ENCODE data around the gene ITGB5. TPM values are rescaled to one million over a fixed set of nuclear protein-coding genes. Genes with fewer than 3 reads are reported as not detected.

Gene ITGB5
- total RNA-seq, 1 experiment from 2014 or later, result 132 TPM

DNA sequence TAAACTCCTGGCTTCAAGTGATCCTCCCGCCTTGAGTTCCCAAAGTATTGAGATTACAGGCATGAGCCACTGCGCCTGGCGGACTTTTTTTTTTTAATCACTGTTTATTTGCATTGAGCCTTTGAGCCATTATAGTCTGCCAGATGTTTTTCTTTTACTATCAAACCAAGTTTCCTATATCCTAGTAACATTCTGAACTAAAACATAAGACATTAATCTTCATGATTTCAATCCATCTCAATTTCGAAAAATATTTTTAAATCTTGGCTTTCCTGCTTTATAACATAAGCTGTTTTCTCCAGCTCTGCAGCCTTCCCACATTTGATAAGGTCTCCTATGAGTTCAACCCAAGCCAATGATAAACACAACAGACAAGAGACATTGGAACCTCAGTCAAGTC, 81.5 kb downstream of the ITGB5 start:
- Histone ChIP-seq H3K4me3 (ENCODE audit: low read depth, low read length) (no peak overlapping the region), H3K4me1 (no peaks in the 10 kb centered on the region), H3K9me3 (no peaks in the 10 kb centered on the region), H3K36me3 (ENCODE audit: control insufficient read depth, insufficient read depth, low read length) (no peaks in the 10 kb centered on the region; the same call in 1 of the 2 replicates), H3K27me3 (replicated peaks; ENCODE audit: control insufficient read depth, insufficient read depth, low read length) (no peaks in the 10 kb centered on the region)
- BruUV-seq (replicated peaks), result no TSS peak
- no peak overlapping the region for H3K27ac Mint-ChIP-seq (ENCODE audit: unreplicated experiment)
- ChIA-PET POLR2A (interaction anchor here (0.7 kb wide), 1 partner anchor 28 kb away, joined by 6 read pairs; no protein-coding TSS in a partner anchor), CTCF (no interaction called here)
- H3K4me1 Mint-ChIP-seq (ENCODE audit: low read depth, unreplicated experiment), result no peaks in the 10 kb centered on the region
- intact Hi-C loops (cut with micrococcal nuclease; ENCODE audit: unreplicated experiment), result no loop called here
- TF ChIP-seq CTCF (IDR thresholded peaks at IDR 0.05; ENCODE audit: insufficient read depth in 1 of 2, low read depth in 1 of 2, low read length in 1 of 2, severe bottlenecking in 1 of 2, unreplicated experiment in 1 of 2), result no peak
- H3K9me3 Mint-ChIP-seq (ENCODE audit: unreplicated experiment), result no peaks in the 10 kb centered on the region
- H3K4me3 Mint-ChIP-seq (ENCODE audit: unreplicated experiment), result no peak overlapping the region
- H3K36me3 Mint-ChIP-seq (ENCODE audit: insufficient read depth, unreplicated experiment), result peaks cover 27% of the 10 kb centered on the region
- DNase-seq, result no peak
- no peaks in the 10 kb centered on the region for H3K27me3 Mint-ChIP-seq (ENCODE audit: insufficient read depth, unreplicated experiment)

- CTCF ChIA-PET, result no interaction called here
- no peaks in the 10 kb centered on the region for H3K9me3 ChIP-seq
- POLR2A ChIA-PET, result interaction anchor here (0.6 kb wide), 1 partner anchor 19 kb away, joined by 7 read pairs; no protein-coding TSS in a partner anchor
- H3K27me3 ChIP-seq (replicated peaks; ENCODE audit: control insufficient read depth, insufficient read depth, low read length), result no peaks in the 10 kb centered on the region
- Mint-ChIP-seq H3K9me3 (ENCODE audit: unreplicated experiment) (no peaks in the 10 kb centered on the region), H3K36me3 (ENCODE audit: insufficient read depth, unreplicated experiment) (peaks cover 27% of the 10 kb centered on the region), H3K4me3 (ENCODE audit: unreplicated experiment) (no peak overlapping the region), H3K27ac (ENCODE audit: unreplicated experiment) (no peak overlapping the region), H3K4me1 (ENCODE audit: low read depth, unreplicated experiment) (no peaks in the 10 kb centered on the region), H3K27me3 (ENCODE audit: insufficient read depth, unreplicated experiment) (no peaks in the 10 kb centered on the region)
- no peak for DNase-seq
- intact Hi-C loops (cut with micrococcal nuclease; ENCODE audit: unreplicated experiment), result no loop called here
- BruUV-seq (replicated peaks), result no TSS peak
- no peak for TF ChIP-seq CTCF (IDR thresholded peaks at IDR 0.05; ENCODE audit: insufficient read depth in 1 of 2, low read depth in 1 of 2, low read length in 1 of 2, severe bottlenecking in 1 of 2, unreplicated experiment in 1 of 2)
- no peaks in the 10 kb centered on the region; the same call in 1 of the 2 replicates for H3K36me3 ChIP-seq (ENCODE audit: control insufficient read depth, insufficient read depth, low read length)
- H3K4me1 ChIP-seq, result no peaks in the 10 kb centered on the region
- no peak overlapping the region for H3K4me3 ChIP-seq (ENCODE audit: low read depth, low read length)
Measured at GRCh38 chr3:124804875-124805274, 82.3 kb downstream of the ITGB5 start.

- POLR2A ChIA-PET, result no interaction called here
- Mint-ChIP-seq H3K4me1 (ENCODE audit: low read depth, unreplicated experiment) (no peaks in the 10 kb centered on the region), H3K36me3 (ENCODE audit: insufficient read depth, unreplicated experiment) (peaks cover 19% of the 10 kb centered on the region), H3K27me3 (ENCODE audit: insufficient read depth, unreplicated experiment) (no peaks in the 10 kb centered on the region), H3K4me3 (ENCODE audit: unreplicated experiment) (no peak overlapping the region), H3K27ac (ENCODE audit: unreplicated experiment) (no peak overlapping the region), H3K9me3 (ENCODE audit: unreplicated experiment) (no peaks in the 10 kb centered on the region)
- BruUV-seq (replicated peaks), result no TSS peak
- DNase-seq, result no peak
- no peak for TF ChIP-seq CTCF (IDR thresholded peaks at IDR 0.05; ENCODE audit: insufficient read depth in 1 of 2, low read depth in 1 of 2, low read length in 1 of 2, severe bottlenecking in 1 of 2, unreplicated experiment in 1 of 2)
- intact Hi-C loops (cut with micrococcal nuclease; ENCODE audit: unreplicated experiment), result no loop called here
- Histone ChIP-seq H3K4me1 (no peaks in the 10 kb centered on the region), H3K9me3 (no peaks in the 10 kb centered on the region), H3K36me3 (ENCODE audit: control insufficient read depth, insufficient read depth, low read length) (no peaks in the 10 kb centered on the region), H3K27me3 (replicated peaks; ENCODE audit: control insufficient read depth, insufficient read depth, low read length) (no peaks in the 10 kb centered on the region), H3K4me3 (ENCODE audit: low read depth, low read length) (no peak overlapping the region)
- CTCF ChIA-PET, result no interaction called here
Measured at GRCh38 chr3:124802702-124803101, 84.5 kb downstream of the ITGB5 start.

Measured in Caco-2 (cell line).